Body of pancreas (tissue), 4 donors: ENCODE results near the gene GGA1.

Experiments
- POLR2A ChIP-seq, 3 donors: fragments of 450-650 bp; IDR thresholded peaks; one replicate each; pipeline ENCODE4 v1.6.1; 2016; ENCODE audit warnings: antibody characterized with exemption in 3 of 3, mild to moderate bottlenecking in 2 of 3
- TF ChIP-seq, protein P1 (sequence below), 7 experiments: fragments of 450-650 bp in 4 of 7; fragments of 200-600 bp in 3 of 7; sonication (generic) in 3 of 7; IDR thresholded peaks; one replicate each; pipeline ENCODE4 v1.5.1; 2016 to 2019; ENCODE audit warnings: antibody characterized with exemption in 7 of 7

GRCh38 chr22:37568448-37569008, 40.1 kb upstream of the GGA1 start:
- TF ChIP-seq, protein P1, sequence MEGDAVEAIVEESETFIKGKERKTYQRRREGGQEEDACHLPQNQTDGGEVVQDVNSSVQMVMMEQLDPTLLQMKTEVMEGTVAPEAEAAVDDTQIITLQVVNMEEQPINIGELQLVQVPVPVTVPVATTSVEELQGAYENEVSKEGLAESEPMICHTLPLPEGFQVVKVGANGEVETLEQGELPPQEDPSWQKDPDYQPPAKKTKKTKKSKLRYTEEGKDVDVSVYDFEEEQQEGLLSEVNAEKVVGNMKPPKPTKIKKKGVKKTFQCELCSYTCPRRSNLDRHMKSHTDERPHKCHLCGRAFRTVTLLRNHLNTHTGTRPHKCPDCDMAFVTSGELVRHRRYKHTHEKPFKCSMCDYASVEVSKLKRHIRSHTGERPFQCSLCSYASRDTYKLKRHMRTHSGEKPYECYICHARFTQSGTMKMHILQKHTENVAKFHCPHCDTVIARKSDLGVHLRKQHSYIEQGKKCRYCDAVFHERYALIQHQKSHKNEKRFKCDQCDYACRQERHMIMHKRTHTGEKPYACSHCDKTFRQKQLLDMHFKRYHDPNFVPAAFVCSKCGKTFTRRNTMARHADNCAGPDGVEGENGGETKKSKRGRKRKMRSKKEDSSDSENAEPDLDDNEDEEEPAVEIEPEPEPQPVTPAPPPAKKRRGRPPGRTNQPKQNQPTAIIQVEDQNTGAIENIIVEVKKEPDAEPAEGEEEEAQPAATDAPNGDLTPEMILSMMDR (IDR thresholded peaks at IDR 0.05), result no peak
- TF ChIP-seq POLR2A (IDR thresholded peaks at IDR 0.05), result no peak
